Astrocyte (in vitro differentiated cells and primary cell): ENCODE data around the gene TRHDE. TPM values are rescaled to one million over a fixed set of nuclear protein-coding genes. Genes with fewer than 3 reads are reported as not detected.

Source experiments
- DNase-seq: peaks from one replicate; pipeline ENCODE4 v3.0.0-alpha.2; 2010; ENCODE audit warnings: low read depth
- FAIRE-seq: peaks from 2 replicates; lab custom pipeline; 2011; peaks lifted over from hg19 to GRCh38; lab: Jason Lieb, UNC
- H2AFZ ChIP-seq: 2 replicates; pipeline ENCODE4 v1.6.0; 2012; ENCODE audit warnings: low read depth, low read length, inconsistent platforms
- H3K27ac ChIP-seq: 2 replicates; pipeline ENCODE4 v1.5.1; 2011; ENCODE audit warnings: low read depth, low read length, inconsistent platforms
- H3K27me3 ChIP-seq: 2 replicates; pipeline ENCODE4 v1.6.0; 2011; ENCODE audit warnings: low read length, inconsistent platforms; ENCODE audit not compliant: insufficient read depth
- H3K36me3 ChIP-seq: 2 replicates; pipeline ENCODE4 v1.5.1; 2011; ENCODE audit warnings: low read length, inconsistent platforms; ENCODE audit not compliant: insufficient read depth
- H3K4me1 ChIP-seq: 2 replicates; pipeline ENCODE4 v1.5.1; 2011; ENCODE audit warnings: low read length, inconsistent platforms; ENCODE audit not compliant: insufficient read depth
- H3K4me2 ChIP-seq: 2 replicates; pipeline ENCODE4 v1.6.0; 2012; ENCODE audit warnings: low read length, inconsistent platforms
- H3K4me3 ChIP-seq: 2 replicates; pipeline ENCODE4 v1.5.1; 2011; ENCODE audit warnings: low read depth, mild to moderate bottlenecking, low read length, inconsistent platforms; ENCODE audit not compliant: insufficient read depth
- H3K79me2 ChIP-seq: 2 replicates; pipeline ENCODE4 v1.6.0; 2012; ENCODE audit warnings: mild to moderate bottlenecking, low read length, inconsistent platforms; ENCODE audit not compliant: insufficient read depth
- H3K9ac ChIP-seq: 2 replicates; pipeline ENCODE4 v1.6.0; 2012; ENCODE audit warnings: mild to moderate bottlenecking, low read length, inconsistent platforms
- H3K9me3 ChIP-seq: 2 replicates; pipeline ENCODE4 v1.5.1; 2012; ENCODE audit warnings: low read depth, mild to moderate bottlenecking, low read length, inconsistent platforms; ENCODE audit not compliant: insufficient read depth
- H4K20me1 ChIP-seq: 2 replicates; pipeline ENCODE4 v1.6.0; 2012; ENCODE audit warnings: low read length, inconsistent platforms; ENCODE audit not compliant: insufficient read depth
- H3K27ac Mint-ChIP-seq: one replicate; pipeline ENCODE4 v1.8.0; 2021; ENCODE audit warnings: mild to moderate bottlenecking, mixed read lengths; ENCODE audit not compliant: unreplicated experiment
- H3K27me3 Mint-ChIP-seq: one replicate; pipeline ENCODE4 v1.8.0; 2021; ENCODE audit warnings: low read depth, mixed read lengths; ENCODE audit not compliant: unreplicated experiment
- H3K36me3 Mint-ChIP-seq: one replicate; pipeline ENCODE4 v1.8.0; 2021; ENCODE audit warnings: low read depth, mixed read lengths; ENCODE audit not compliant: unreplicated experiment
- H3K4me1 Mint-ChIP-seq: one replicate; pipeline ENCODE4 v1.8.0; 2021; ENCODE audit warnings: low read depth, mixed read lengths; ENCODE audit not compliant: unreplicated experiment
- H3K4me3 Mint-ChIP-seq: one replicate; pipeline ENCODE4 v1.8.0; 2021; ENCODE audit warnings: mild to moderate bottlenecking, moderate library complexity, mixed read lengths; ENCODE audit not compliant: unreplicated experiment
- H3K9me3 Mint-ChIP-seq: one replicate; pipeline ENCODE4 v1.8.0; 2021; ENCODE audit warnings: mild to moderate bottlenecking, mixed read lengths; ENCODE audit not compliant: unreplicated experiment
- EZH2 ChIP-seq: IDR thresholded peaks from 2 replicates; pipeline ENCODE4 v1.6.1; 2012; ENCODE audit warnings: mild to moderate bottlenecking, low read length, inconsistent platforms; ENCODE audit not compliant: insufficient read depth
- total RNA-seq: library from RNA; stranded (reverse); gene quantifications from 2 replicates; pipeline ENCODE4 v1.2.1, GENCODE V29; 2021
- TF ChIP-seq, protein P1 (sequence below): IDR thresholded peaks from 2 replicates; pipeline ENCODE4 v1.5.1; 2011; ENCODE audit warnings: low read depth, mild to moderate bottlenecking, inconsistent platforms, low read length, moderate library complexity; ENCODE audit not compliant: insufficient read depth

The TRHDE gene
- total RNA-seq, 1 donor from 2014 or later = 1.4 TPM

DNA sequence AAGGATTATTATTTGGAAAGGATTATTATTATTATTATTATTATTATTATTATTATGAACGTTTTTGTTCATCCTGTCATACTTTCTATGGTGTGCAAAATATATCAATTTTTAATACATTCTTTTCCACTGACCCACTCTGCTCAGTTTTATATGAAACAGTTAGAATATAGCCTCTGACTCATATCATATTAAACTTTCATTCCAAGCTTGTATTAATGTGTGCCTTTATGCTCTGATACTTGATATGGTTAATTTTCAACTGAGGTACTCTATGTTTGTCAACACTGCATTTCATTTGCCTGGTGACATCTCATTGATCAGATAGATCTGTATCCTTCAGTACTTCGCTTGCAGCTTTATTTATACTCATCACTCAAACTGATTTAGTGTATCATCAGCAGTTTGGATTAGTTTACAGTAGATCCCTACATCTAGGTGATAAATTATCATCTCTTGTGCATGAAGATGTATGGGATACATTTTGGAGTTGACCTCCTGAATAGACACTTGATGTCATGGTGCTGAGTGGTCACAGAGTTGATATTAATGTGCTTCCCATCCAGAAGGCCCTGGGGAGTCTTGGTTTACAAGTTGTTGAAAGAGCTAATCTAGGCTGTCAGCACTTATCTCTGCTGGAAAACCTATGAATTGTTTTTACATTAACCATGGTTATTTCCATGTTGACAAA is 271.8 kb downstream of the TRHDE start:
- no peak overlapping the region for H3K27ac ChIP-seq
- TF ChIP-seq, protein P1, sequence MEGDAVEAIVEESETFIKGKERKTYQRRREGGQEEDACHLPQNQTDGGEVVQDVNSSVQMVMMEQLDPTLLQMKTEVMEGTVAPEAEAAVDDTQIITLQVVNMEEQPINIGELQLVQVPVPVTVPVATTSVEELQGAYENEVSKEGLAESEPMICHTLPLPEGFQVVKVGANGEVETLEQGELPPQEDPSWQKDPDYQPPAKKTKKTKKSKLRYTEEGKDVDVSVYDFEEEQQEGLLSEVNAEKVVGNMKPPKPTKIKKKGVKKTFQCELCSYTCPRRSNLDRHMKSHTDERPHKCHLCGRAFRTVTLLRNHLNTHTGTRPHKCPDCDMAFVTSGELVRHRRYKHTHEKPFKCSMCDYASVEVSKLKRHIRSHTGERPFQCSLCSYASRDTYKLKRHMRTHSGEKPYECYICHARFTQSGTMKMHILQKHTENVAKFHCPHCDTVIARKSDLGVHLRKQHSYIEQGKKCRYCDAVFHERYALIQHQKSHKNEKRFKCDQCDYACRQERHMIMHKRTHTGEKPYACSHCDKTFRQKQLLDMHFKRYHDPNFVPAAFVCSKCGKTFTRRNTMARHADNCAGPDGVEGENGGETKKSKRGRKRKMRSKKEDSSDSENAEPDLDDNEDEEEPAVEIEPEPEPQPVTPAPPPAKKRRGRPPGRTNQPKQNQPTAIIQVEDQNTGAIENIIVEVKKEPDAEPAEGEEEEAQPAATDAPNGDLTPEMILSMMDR = no peak
- TF ChIP-seq EZH2 = no peak
- peak; percentile 5 for FAIRE-seq
- no peaks in the 10 kb centered on the region for H3K27me3 ChIP-seq
- H3K36me3 ChIP-seq = no peaks in the 10 kb centered on the region
- Mint-ChIP-seq H3K27ac (no peak overlapping the region), H3K27me3 (no peaks in the 10 kb centered on the region), H3K9me3 (no peaks in the 10 kb centered on the region), H3K36me3 (no peaks in the 10 kb centered on the region), H3K4me1 (no peaks in the 10 kb centered on the region), H3K4me3 (no peak overlapping the region)
- H3K9ac ChIP-seq = no peak overlapping the region
- H3K4me2 ChIP-seq = no peak overlapping the region
- no peak overlapping the region for H3K4me3 ChIP-seq
- H3K9me3 ChIP-seq = no peaks in the 10 kb centered on the region
- no peaks in the 10 kb centered on the region for H4K20me1 ChIP-seq
- no peaks in the 10 kb centered on the region for H3K79me2 ChIP-seq
- no peak for DNase-seq
- no peak overlapping the region for H2AFZ ChIP-seq
- H3K4me1 ChIP-seq = no peaks in the 10 kb centered on the region

DNA sequence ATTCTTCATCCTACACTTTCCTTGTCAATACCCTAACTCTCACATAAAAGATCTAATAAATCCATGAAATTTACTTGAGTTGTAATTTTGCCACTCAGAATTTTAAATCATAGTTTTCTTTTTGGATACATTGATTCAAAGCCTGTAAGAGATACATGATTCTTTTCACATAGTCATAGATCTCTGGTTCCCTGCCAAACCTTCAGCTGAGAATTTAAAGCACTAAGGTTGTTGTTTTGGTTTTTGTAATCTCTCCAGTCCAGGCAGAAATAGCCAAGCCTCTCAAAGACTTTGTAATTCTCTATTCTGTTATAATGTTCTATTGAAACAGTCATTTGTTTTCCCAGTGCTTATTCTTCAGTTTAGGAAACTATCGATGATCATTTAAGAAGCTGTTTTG is 273.9 kb downstream of the TRHDE start:
- no peaks in the 10 kb centered on the region for H3K9me3 Mint-ChIP-seq
- H3K27ac Mint-ChIP-seq = no peak overlapping the region
- Histone ChIP-seq H3K4me1 (no peaks in the 10 kb centered on the region), H3K79me2 (no peaks in the 10 kb centered on the region), H2AFZ (no peak overlapping the region), H3K4me3 (no peak overlapping the region), H3K36me3 (no peaks in the 10 kb centered on the region), H3K9me3 (no peaks in the 10 kb centered on the region), H4K20me1 (no peaks in the 10 kb centered on the region), H3K27me3 (no peaks in the 10 kb centered on the region), H3K27ac (no peak overlapping the region), H3K4me2 (no peak overlapping the region), H3K9ac (no peak overlapping the region)
- no peak for FAIRE-seq
- H3K4me1 Mint-ChIP-seq = no peaks in the 10 kb centered on the region
- H3K36me3 Mint-ChIP-seq = no peaks in the 10 kb centered on the region
- TF ChIP-seq, protein P1 = no peak
- TF ChIP-seq EZH2 = no peak
- no peaks in the 10 kb centered on the region for H3K27me3 Mint-ChIP-seq
- no peak overlapping the region for H3K4me3 Mint-ChIP-seq
- peak; percentile 62 for DNase-seq

- peak; percentile 17 for FAIRE-seq
- Mint-ChIP-seq H3K27ac (no peak overlapping the region), H3K9me3 (no peaks in the 10 kb centered on the region), H3K36me3 (no peaks in the 10 kb centered on the region), H3K27me3 (no peaks in the 10 kb centered on the region), H3K4me1 (no peaks in the 10 kb centered on the region), H3K4me3 (no peak overlapping the region)
- H2AFZ ChIP-seq = no peak overlapping the region
- no peaks in the 10 kb centered on the region for H3K4me1 ChIP-seq
- no peaks in the 10 kb centered on the region for H3K79me2 ChIP-seq
- no peaks in the 10 kb centered on the region for H3K9me3 ChIP-seq
- no peaks in the 10 kb centered on the region for H3K27me3 ChIP-seq
- peak; percentile 63 for DNase-seq
- no peak overlapping the region for H3K4me2 ChIP-seq
- no peak for TF ChIP-seq EZH2
- TF ChIP-seq, protein P1 = no peak
- no peaks in the 10 kb centered on the region for H3K36me3 ChIP-seq
- H4K20me1 ChIP-seq = no peaks in the 10 kb centered on the region
- H3K9ac ChIP-seq = no peak overlapping the region
- no peak overlapping the region for H3K27ac ChIP-seq
- no peak overlapping the region for H3K4me3 ChIP-seq
Measured at GRCh38 chr12:72547573-72547972, 275.4 kb downstream of the TRHDE start.
